SK-N-MC (cell line): ENCODE results near the gene PPP2R3A.
"Not testable (repeated sequence)": the region's sequence is repeated elsewhere in the genome, so short reads cannot be mapped to it uniquely, and the experiment has no call there.

Experiments
- DNase-seq: peaks from one replicate; pipeline ENCODE4 v3.0.0-alpha.2; 2011; ENCODE audit warnings: low read depth, low spot score
- H3K27ac ChIP-seq: fragments of 200-600 bp; sonication (generic); 2 replicates; pipeline ENCODE4 v1.5.1; 2016; ENCODE audit warnings: mixed run types
- H3K36me3 ChIP-seq: fragments of 200-600 bp; sonication (generic); 2 replicates; pipeline ENCODE4 v1.6.1; 2017; ENCODE audit warnings: antibody characterized with exemption, low read length, mixed read lengths; ENCODE audit not compliant: insufficient read depth
- H3K4me3 ChIP-seq: fragments of 200-600 bp; sonication (generic); 2 replicates; pipeline ENCODE4 v1.5.1; 2016
- H3K9ac ChIP-seq: fragments of 200-600 bp; sonication (generic); 2 replicates; pipeline ENCODE4 v1.8.0; 2017; ENCODE audit warnings: mixed run types, mixed read lengths; ENCODE audit not compliant: insufficient read length
- H3K9me3 ChIP-seq: fragments of 200-600 bp; sonication (generic); 2 replicates; pipeline ENCODE4 v1.6.1; 2017; ENCODE audit warnings: low read depth, mild to moderate bottlenecking, antibody characterized with exemption, low read length, moderate library complexity, mixed read lengths
- EZH2 ChIP-seq: fragments of 200-600 bp; sonication (generic); IDR thresholded peaks from one replicate; pipeline ENCODE4 v1.6.1; 2017; ENCODE audit warnings: antibody characterized with exemption
- FOXP2 ChIP-seq: optimal IDR thresholded peaks from 2 replicates; pipeline ENCODE3; 2011; ENCODE audit warnings: mild to moderate bottlenecking, moderate library complexity; ENCODE audit not compliant: insufficient read depth; ENCODE audit errors: extremely low read length, control extremely low read depth
- POLR2AphosphoS5 ChIP-seq: IDR thresholded peaks from 2 replicates; pipeline ENCODE4 v1.6.1; 2012; ENCODE audit warnings: mild to moderate bottlenecking, low read depth, low read length, borderline replicate concordance

Gene PPP2R3A

GRCh38 chr3:136186344-136186743, 220.8 kb downstream of the PPP2R3A start:
- Histone ChIP-seq H3K4me3 (no peak overlapping the region), H3K27ac (no peak overlapping the region), H3K9me3 (0 out of 2 replicates have a peak, but pooled peaks cover 3% of the 10 kb centered on the region), H3K9ac (no peak overlapping the region), H3K36me3 (peaks cover 16% of the 10 kb centered on the region)
- no peak for DNase-seq
- TF ChIP-seq EZH2: no peak
- TF ChIP-seq POLR2AphosphoS5: no peak
- TF ChIP-seq FOXP2: no peak

- Histone ChIP-seq H3K9ac (no peak overlapping the region), H3K27ac (no peak overlapping the region), H3K36me3 (peaks cover 21% of the 10 kb centered on the region), H3K9me3 (0 out of 2 replicates have a peak, but pooled peaks cover 3% of the 10 kb centered on the region), H3K4me3 (no peak overlapping the region)
- DNase-seq: no peak
- no peak for TF ChIP-seq FOXP2
- no peak for TF ChIP-seq EZH2
- no peak for TF ChIP-seq POLR2AphosphoS5
Observed at GRCh38 chr3:136186846-136187245, 221.3 kb downstream of the PPP2R3A start.

GRCh38 chr3:136187868-136188267, 222.3 kb downstream of the PPP2R3A start:
- H3K9ac ChIP-seq: no peak overlapping the region
- DNase-seq: no peak
- TF ChIP-seq FOXP2: no peak
- TF ChIP-seq EZH2: no peak
- TF ChIP-seq POLR2AphosphoS5: no peak
- H3K36me3 ChIP-seq: peaks cover 26% of the 10 kb centered on the region
- H3K4me3 ChIP-seq: no peak overlapping the region
- H3K9me3 ChIP-seq: 0 out of 2 replicates have a peak, but pooled peaks cover 3% of the 10 kb centered on the region
- no peak overlapping the region for H3K27ac ChIP-seq

GRCh38 chr3:136189043-136189442, 223.5 kb downstream of the PPP2R3A start:
- no peak for DNase-seq
- TF ChIP-seq EZH2 (no peak), POLR2AphosphoS5 (no peak), FOXP2 (no peak)
- Histone ChIP-seq H3K9ac (no peak overlapping the region), H3K27ac (no peak overlapping the region), H3K36me3 (peaks cover 26% of the 10 kb centered on the region), H3K9me3 (0 out of 2 replicates have a peak, but pooled peaks cover 3% of the 10 kb centered on the region), H3K4me3 (no peak overlapping the region)

GRCh38 chr3:136189859-136190617, 224.5 kb downstream of the PPP2R3A start:
- H3K27ac ChIP-seq: no peak overlapping the region

GRCh38 chr3:136192195-136192594, 226.7 kb downstream of the PPP2R3A start:
- H3K9me3 ChIP-seq, DNase-seq, H3K27ac ChIP-seq: not testable (repeated sequence)
- Histone ChIP-seq H3K4me3 (peak overlapping the region; percentile 97), H3K36me3 (peaks cover 31% of the 10 kb centered on the region), H3K9ac (peak overlapping the region; percentile 96)

More at GRCh38 chr3:136189859-136190617, 224.5 kb downstream of the PPP2R3A start:
- Histone ChIP-seq H3K4me3 (no peak overlapping the region), H3K36me3 (peaks cover 33% of the 10 kb centered on the region), H3K9ac (no peak overlapping the region), H3K9me3 (0 out of 2 replicates have a peak, but pooled peaks cover 3% of the 10 kb centered on the region)
- TF ChIP-seq EZH2 (no peak), POLR2AphosphoS5 (no peak), FOXP2 (no peak)
- no peak for DNase-seq

GRCh38 chr3:136192831-136193230, 227.3 kb downstream of the PPP2R3A start:
- peak overlapping the region; percentile 97 for H3K4me3 ChIP-seq
- H3K36me3 ChIP-seq: peaks cover 31% of the 10 kb centered on the region
- TF ChIP-seq FOXP2: no peak
- no peak for TF ChIP-seq EZH2
- no peak for TF ChIP-seq POLR2AphosphoS5
- no peaks in the 10 kb centered on the region; the same call in 1 of the 2 replicates for H3K9me3 ChIP-seq
- DNase-seq: no peak
- peak overlapping the region; percentile 96 for H3K9ac ChIP-seq
- H3K27ac ChIP-seq: no peak overlapping the region

GRCh38 chr3:136193278-136194054, 227.9 kb downstream of the PPP2R3A start:
- Histone ChIP-seq H3K9me3 (peaks cover 3% of the 10 kb centered on the region; the same call in 1 of the 2 replicates), H3K27ac (no peak overlapping the region), H3K9ac (peak overlapping the region; percentile 96), H3K36me3 (peaks cover 31% of the 10 kb centered on the region), H3K4me3 (peak overlapping the region; percentile 97)
- DNase-seq: no peak
- TF ChIP-seq EZH2 (no peak), POLR2AphosphoS5 (no peak), FOXP2 (no peak)
